ENCODE results near the gene SYT15. TPM values are rescaled to one million over a fixed set of nuclear protein-coding genes. Genes with fewer than 3 reads are reported as not detected.
A peak's percentile ranks its signal among the peaks of the same experiment; 100 is the strongest.

Gene SYT15
- total RNA-seq, 2 donors from 2014 or later: 2.6 to 7.1 TPM

DNA sequence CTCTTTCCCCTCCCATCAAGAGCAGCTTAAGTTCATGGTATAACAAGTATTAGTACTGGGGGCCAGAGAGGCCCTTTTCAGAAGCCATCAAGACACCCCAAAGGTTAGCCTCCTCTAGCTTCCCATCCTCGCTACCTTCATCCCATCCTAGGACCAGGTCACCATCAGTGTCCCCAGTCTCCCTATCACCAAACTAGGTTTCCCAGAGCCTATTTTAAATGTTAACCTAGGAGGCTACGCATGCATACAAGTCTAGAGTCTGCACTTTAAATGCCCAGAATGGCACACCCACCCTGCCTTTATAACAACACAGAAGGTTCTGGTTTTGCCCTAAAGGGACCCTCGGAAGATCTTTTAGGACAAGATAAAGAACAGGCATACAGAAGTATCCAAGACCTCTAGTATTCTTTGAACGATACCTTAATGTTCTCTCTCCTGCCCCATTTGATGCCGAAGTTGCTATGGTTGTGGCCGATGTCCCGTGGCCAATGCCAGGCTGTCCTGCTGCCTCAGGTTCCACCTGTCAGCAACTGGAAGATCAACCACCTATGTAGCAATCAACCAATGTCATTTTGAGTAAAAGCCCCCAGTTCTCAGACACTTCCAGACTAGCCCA lies 24.7 kb upstream of the SYT15 start:
- DNase-seq (ENCODE audit: low spot score) (no peak), ATAC-seq (ENCODE audit: insufficient number of reproducible peaks, low FRiP score, low read depth) (no peak)
- Histone ChIP-seq H3K27ac (no peak overlapping the region), H3K4me1 (ENCODE audit: control insufficient read depth in 1 of 2, low read depth in 2 of 2) (peaks cover 7 to 17% of the 10 kb centered on the region in 2 donors), H3K4me3 (no peak overlapping the region), H3K9me3 (no peaks in the 10 kb centered on the region), H3K36me3 (no peaks in the 10 kb centered on the region), H3K27me3 (replicated peaks; ENCODE audit: insufficient read depth) (no peaks in the 10 kb centered on the region)
- TF ChIP-seq, protein P1, sequence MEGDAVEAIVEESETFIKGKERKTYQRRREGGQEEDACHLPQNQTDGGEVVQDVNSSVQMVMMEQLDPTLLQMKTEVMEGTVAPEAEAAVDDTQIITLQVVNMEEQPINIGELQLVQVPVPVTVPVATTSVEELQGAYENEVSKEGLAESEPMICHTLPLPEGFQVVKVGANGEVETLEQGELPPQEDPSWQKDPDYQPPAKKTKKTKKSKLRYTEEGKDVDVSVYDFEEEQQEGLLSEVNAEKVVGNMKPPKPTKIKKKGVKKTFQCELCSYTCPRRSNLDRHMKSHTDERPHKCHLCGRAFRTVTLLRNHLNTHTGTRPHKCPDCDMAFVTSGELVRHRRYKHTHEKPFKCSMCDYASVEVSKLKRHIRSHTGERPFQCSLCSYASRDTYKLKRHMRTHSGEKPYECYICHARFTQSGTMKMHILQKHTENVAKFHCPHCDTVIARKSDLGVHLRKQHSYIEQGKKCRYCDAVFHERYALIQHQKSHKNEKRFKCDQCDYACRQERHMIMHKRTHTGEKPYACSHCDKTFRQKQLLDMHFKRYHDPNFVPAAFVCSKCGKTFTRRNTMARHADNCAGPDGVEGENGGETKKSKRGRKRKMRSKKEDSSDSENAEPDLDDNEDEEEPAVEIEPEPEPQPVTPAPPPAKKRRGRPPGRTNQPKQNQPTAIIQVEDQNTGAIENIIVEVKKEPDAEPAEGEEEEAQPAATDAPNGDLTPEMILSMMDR (IDR thresholded peaks at IDR 0.05): no peak

DNA sequence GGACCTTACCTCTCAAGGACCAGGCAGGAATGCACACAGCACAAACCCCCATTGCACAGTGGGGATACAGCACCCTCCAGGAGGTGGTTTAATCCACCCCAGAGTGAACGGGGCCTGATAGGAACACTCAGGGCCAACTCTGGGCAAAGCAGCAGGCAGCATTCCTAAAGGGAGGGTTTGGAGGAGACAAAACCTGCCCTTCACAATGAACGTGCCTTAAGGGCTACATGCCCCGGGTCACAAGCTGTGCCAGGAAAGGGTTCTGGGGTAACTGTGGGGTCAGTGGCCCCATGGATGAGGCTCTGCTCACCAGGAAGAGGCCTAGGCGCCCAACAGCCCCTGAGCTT lies 23.6 kb upstream of the SYT15 start:
- H3K4me1 ChIP-seq (ENCODE audit: control insufficient read depth in 1 of 2, low read depth in 2 of 2): peaks cover 7 to 17% of the 10 kb centered on the region in 2 donors
- no peak overlapping the region for H3K4me3 ChIP-seq
- TF ChIP-seq, protein P1 (IDR thresholded peaks at IDR 0.05): no peak
- no peaks in the 10 kb centered on the region for H3K27me3 ChIP-seq (replicated peaks; ENCODE audit: insufficient read depth)
- H3K9me3 ChIP-seq: no peaks in the 10 kb centered on the region
- no peak overlapping the region for H3K27ac ChIP-seq
- DNase-seq (ENCODE audit: low spot score) (no peak), ATAC-seq (ENCODE audit: insufficient number of reproducible peaks, low FRiP score, low read depth) (no peak)
- H3K36me3 ChIP-seq: no peaks in the 10 kb centered on the region

DNA sequence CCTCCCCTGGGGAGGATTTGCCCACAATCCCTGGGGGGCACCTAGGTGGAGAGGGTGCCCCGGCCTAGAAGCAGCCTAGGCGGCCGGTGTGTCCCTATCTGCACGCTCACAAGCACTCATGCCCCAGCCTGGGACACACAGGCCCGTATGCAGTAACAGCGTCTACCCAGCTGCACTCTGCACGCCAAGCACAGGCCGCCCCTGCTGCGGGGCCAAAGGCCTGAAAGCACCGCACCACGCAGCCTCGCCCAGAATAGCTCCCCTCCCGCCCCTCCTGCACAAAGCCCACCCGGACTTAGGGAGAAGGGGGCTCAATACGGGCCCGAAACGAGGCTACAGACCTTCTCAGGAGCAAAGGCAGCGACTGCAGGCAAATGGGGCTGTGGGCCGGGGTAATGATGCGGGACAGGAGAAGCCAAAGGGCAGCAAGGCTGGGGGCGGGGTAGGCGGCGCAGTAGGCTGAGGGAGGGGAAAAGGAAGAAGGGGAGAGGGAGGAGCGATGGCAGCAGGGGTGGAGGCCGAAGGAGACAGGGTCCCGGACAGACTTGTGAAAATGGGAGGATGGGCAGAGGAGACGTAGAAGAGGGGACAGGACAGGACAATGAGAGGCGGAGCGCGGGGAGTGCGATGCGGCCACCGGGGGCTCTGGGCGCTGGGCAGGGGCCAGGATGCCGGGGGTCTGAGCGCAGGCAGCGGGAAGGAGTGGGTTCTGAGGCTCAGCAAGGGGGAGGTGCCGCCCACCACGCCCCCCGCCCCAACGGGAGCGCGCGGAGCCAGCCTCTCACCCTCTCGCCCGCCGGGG lies 23.0 kb upstream of the SYT15 start:
- TF ChIP-seq, protein P1 (IDR thresholded peaks at IDR 0.05): no peak
- Histone ChIP-seq H3K4me1 (ENCODE audit: control insufficient read depth in 1 of 2, low read depth in 2 of 2) (peaks cover 7 to 17% of the 10 kb centered on the region in 2 donors), H3K4me3 (peak overlapping the region; percentile 69), H3K9me3 (no peaks in the 10 kb centered on the region), H3K27me3 (replicated peaks; ENCODE audit: insufficient read depth) (no peaks in the 10 kb centered on the region), H3K36me3 (no peaks in the 10 kb centered on the region), H3K27ac (no peak overlapping the region)
- DNase-seq (ENCODE audit: low spot score) (peak; percentile 1), ATAC-seq (ENCODE audit: insufficient number of reproducible peaks, low FRiP score, low read depth) (no peak)

DNA sequence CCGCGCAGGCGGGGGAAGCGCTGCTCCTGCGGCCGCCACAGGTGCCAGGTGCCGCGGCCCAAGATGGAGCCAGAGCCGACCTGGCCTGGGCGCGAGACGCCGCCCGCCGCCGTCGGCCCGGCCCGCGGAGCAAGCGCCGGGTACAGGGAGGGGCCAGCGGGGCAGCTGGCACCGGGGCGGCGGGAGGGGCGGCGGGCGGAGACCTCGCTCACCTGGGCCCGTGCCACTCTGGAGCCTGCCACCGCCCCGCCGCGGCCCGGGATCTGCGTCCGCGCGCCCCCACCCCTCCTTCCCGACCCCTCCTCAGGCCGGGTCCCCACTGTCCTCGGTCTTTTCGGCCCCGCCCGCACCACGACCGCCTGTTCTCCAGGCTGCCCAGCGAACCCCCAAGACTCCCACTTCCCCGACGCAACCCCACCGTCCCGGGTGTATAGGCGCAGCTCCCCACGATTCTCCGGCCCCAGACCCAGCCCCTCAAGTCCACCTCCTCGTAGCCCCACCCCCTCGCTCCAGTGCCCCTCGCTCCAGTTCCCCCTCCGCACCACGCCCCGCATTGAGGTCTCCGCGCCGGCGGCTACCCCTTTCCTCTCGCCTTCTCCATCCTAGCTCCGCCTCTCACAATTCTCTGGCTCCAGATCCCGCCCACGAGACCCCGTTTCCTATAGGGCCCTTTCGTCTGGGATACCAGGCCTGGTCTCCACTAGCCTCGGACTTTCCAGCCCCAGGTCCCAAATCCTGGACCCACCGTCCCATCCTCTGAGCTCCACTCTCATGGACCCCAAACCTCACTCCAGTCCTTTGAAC lies 22.2 kb upstream of the SYT15 start, which contains the start of gene GPRIN2:
Gene GPRIN2 (minus strand): TSS at position 144 of the 804 bp plus-strand sequence. CDS start 5,922 bp downstream, outside the sequence.
- Histone ChIP-seq H3K27ac (no peak within 1 kb of the TSS), H3K9me3 (no peaks in the 10 kb centered on the region), H3K4me3 (peak within 1 kb of the TSS; percentile 69), H3K4me1 (ENCODE audit: control insufficient read depth in 1 of 2, low read depth in 2 of 2) (peaks cover 7 to 17% of the 10 kb centered on the region in 2 donors), H3K36me3 (no peaks in the 10 kb centered on the region), H3K27me3 (replicated peaks; ENCODE audit: insufficient read depth) (no peaks in the 10 kb centered on the region)
- TF ChIP-seq, protein P1 (IDR thresholded peaks at IDR 0.05): no peak
- ATAC-seq (ENCODE audit: insufficient number of reproducible peaks, low FRiP score, low read depth): no peak
- DNase-seq (ENCODE audit: low spot score): peak; percentile 4
